Thyroid gland (tissue), 4 donors: ENCODE data around the gene ADGRF4.

Experiments
- POLR2A ChIP-seq, 2 donors: fragments of 450-650 bp; IDR thresholded peaks; one replicate each; pipeline ENCODE4 v1.6.1; 2017; ENCODE audit warnings: antibody characterized with exemption in 2 of 2, mild to moderate bottlenecking in 2 of 2, moderate library complexity in 1 of 2
- TF ChIP-seq, protein P1 (sequence below), 6 experiments: fragments of 200-600 bp in 3 of 6; fragments of 450-650 bp in 3 of 6; sonication (generic) in 3 of 6; IDR thresholded peaks; one replicate each; pipeline ENCODE4 v1.5.1; 2016 to 2019; ENCODE audit warnings: antibody characterized with exemption in 6 of 6, mild to moderate bottlenecking in 2 of 6, inconsistent platforms in 1 of 6, moderate library complexity in 1 of 6

DNA sequence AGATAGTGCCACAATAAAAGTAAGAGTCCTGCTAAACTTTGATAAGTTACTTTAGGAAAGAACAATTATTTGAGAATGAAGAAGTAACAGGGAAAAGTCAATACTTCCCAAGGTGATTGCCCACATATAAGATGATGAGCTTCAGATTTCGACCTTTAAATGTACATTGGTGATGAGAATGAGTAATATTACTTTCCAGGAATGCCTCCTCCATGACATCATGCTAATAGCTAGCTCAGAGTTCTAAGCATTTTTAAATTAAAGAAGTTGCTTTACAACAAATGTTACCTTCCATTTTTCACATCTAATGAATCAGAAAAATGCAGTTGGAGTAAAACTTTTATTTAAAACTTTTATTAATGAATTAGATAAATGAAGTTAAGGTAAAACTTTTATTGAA is 61.0 kb downstream of the ADGRF4 start:
- TF ChIP-seq, protein P1, sequence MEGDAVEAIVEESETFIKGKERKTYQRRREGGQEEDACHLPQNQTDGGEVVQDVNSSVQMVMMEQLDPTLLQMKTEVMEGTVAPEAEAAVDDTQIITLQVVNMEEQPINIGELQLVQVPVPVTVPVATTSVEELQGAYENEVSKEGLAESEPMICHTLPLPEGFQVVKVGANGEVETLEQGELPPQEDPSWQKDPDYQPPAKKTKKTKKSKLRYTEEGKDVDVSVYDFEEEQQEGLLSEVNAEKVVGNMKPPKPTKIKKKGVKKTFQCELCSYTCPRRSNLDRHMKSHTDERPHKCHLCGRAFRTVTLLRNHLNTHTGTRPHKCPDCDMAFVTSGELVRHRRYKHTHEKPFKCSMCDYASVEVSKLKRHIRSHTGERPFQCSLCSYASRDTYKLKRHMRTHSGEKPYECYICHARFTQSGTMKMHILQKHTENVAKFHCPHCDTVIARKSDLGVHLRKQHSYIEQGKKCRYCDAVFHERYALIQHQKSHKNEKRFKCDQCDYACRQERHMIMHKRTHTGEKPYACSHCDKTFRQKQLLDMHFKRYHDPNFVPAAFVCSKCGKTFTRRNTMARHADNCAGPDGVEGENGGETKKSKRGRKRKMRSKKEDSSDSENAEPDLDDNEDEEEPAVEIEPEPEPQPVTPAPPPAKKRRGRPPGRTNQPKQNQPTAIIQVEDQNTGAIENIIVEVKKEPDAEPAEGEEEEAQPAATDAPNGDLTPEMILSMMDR (IDR thresholded peaks at IDR 0.05), result no peak
- TF ChIP-seq POLR2A (IDR thresholded peaks at IDR 0.05), result no peak
